Activated T-helper 1 cell treated with anti-CD3 and anti-CD28 coated beads, Interleukin-2, amount 50 U/mL, for 16 hours (primary cell): ENCODE measurements around the gene JADE2.
"Not testable (repeated sequence)": the region's sequence is repeated elsewhere in the genome, so short reads cannot be mapped to it uniquely, and the experiment has no call there.

Experiments used
- DNase-seq, 2 donors: peaks; one replicate each; pipeline ENCODE4 v3.0.0-alpha.2; 2020; ENCODE audit warnings: low read depth in 1 of 2, low spot score in 1 of 2

The JADE2 gene

GRCh38 chr5:134550271-134551214, 25.1 kb downstream of the JADE2 start:
- no peak for DNase-seq

GRCh38 chr5:134551901-134552300, 26.4 kb downstream of the JADE2 start:
- no peak for DNase-seq

DNA sequence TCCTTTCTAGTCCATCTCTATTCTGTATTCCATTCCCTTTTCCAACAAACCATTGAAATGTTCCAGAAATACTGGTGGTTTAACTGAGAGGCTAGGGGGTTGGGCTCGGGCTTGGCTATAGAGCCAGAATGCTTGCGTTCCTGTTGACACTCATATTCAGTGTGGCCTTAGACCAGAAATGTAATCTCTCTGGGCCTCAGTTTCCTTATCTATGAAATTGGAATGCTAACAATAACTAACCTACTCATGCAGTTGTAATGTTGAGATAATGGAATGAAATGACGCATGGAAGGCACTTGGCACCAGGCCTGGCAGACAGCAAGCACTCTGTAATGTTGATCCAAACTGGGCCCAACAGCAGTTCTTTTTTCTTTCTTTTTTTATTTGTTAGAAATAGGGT, 26.8 kb downstream of the JADE2 start:
- DNase-seq: no peak

DNA sequence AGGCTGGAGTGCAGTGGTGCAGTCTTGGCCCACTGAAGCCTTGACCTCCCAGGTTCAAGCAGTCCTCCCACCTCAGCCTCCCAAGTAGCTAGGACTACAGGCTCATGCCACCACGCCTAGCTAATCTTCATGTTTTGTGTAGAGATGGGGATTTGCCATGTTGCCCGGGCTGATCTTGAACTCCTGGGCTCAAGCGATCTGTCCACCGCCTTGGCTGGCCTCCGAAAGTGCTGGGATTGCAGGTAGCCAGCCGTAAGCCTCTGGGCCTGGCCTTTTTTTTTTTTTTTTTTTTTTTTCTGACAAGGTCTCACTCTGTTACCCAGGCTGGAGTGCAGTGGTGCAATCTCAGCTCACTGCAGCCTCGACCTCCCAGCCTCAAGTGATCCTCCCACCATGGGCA, 27.2 kb downstream of the JADE2 start:
- not testable (repeated sequence) for DNase-seq

- DNase-seq: no peak
These were observed 28.4 kb downstream of the JADE2 start for GRCh38 chr5:134553821-134554267.

DNA sequence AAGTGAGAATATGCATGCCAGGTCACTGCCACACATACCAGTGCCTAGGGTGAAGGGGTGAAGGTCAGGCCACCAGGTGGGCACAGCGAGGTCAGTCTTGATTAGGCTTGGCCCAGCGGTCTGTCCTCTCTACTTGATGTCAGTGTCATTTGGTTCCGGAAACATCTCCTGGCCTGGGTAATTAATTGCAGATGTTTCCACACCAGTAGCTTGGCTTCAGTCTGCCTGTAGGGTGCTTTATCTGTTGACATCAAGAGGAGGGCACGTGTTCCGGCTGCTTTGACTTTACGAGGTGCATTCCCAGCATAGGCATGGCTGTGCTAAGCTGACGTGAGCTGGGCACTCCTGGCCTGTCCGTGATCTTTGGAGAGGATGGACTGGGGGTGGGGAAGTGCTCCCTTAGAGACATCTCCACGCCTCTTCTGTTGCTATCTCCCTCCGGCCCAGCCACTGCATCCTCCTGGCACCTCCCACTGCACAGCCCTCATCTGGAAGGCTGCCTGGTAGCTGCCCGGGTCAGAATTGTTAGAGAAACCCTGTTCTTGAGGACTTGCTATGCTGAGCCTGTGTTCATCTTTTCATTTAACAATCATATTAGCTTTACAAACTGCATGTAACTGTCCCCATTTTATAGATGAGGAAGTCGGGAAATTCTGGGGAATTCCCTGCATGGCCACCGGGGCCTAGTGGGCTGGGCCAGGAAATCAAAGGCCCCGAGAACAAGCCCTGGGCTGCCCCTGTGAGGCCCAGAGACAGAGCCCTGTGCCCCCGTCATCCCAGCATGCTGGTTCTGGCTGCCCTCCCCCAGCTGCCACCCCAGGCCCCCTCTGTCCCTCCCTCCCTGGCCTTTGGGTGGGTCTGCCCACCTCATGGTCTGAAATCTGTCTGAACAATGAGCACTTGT, 29.1 kb downstream of the JADE2 start:
- peak; percentile 15 to 32 for DNase-seq

DNA sequence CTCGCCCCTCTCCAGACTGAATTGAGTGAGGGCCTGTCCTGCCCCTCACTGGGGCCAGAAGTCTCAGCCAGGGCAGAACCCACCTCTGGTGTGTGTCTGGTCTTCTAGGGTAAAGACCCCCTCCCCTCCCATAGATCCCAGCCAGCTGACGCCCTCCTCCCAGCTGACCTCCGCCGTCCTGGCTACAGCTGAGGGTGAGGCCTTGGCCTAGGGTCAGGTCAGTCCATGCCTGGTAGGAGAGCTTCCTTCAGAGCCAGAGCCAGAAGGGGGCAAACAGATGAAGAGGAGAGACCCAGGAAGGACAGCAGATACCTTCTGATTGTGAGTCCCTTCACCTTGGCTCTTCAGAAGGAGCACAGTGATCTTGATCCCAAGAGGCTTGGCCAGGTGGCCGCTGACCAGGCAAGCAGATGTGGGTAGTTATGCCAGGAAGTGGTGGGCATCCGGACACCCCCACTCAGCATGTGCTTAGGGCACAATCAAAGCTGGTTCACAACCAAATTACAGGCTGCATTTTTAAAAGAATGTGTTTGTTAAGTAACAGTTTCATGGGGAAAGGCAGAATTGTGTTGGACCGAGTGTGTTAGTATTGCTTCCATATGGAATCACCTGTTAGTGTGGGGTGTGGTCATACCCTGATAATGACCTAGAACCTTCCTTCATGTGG, 29.9 kb downstream of the JADE2 start:
- no peak for DNase-seq

GRCh38 chr5:134555890-134556311, 30.4 kb downstream of the JADE2 start:
- DNase-seq: peak; percentile 46 to 67

GRCh38 chr5:134556588-134556987, 31.1 kb downstream of the JADE2 start:
- DNase-seq: not testable (repeated sequence)

DNA sequence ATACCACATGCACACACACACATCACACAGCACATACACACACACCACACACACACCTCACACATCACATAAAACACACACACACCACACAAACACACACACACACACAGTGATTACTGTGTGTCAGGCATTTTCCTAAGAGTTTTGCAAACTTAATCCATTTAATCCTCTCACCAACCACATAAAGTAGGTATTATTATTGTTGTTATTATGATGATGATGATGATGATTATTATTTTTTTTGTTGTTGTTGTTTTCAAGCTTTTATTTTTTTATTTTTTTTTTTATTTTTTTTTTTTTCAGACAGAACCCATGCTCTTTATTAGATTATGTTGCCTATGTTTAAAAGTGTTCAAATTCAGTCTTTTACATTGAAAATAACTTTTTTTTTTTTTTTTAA, 31.5 kb downstream of the JADE2 start:
- DNase-seq: no peak

- DNase-seq: no peak
These were observed 34.2 kb downstream of the JADE2 start for GRCh38 chr5:134559672-134560071.

- no peak for DNase-seq
These were observed 35.2 kb downstream of the JADE2 start for GRCh38 chr5:134560698-134561097.

- DNase-seq: no peak
These were observed 36.4 kb downstream of the JADE2 start for GRCh38 chr5:134561871-134562296.

DNA sequence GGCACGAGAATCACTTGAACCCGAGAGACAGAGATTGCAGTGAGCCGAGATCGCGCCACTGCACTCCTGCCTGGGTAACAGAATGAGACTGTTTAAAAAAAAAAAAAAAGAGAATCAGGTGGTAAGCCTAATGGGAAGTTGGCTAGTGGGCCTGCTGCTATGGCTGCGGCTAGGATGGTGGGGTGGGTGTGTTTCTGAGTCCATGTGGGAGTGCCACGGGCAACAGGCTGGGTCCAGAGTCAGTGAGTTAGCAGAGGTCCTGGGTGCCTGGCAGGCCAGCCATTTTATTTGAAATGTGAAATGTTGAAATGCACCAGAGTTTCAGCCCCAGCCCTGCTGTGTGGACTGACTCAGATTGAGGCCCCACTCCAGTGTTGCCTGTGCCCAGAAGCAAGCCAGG, 37.8 kb downstream of the JADE2 start:
- DNase-seq: no peak

DNA sequence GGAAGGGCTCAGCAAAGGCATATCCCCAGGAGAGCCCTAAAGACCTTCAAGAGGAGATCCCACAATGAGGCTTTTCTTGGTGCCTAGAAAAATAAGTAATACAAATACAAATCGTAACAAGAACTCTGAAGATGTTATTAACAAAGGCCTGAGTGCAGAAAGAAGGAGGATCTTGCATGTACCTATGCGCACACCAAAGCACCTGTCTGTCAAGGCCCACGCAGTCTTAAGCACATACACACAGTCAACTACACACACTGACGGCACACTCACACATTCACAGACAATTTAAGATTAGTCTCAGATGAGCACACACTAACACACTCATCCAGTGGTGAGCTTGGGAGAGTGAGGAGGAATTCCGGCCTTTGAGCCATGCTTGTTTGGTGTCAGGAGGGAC, 38.5 kb downstream of the JADE2 start:
- no peak for DNase-seq

DNA sequence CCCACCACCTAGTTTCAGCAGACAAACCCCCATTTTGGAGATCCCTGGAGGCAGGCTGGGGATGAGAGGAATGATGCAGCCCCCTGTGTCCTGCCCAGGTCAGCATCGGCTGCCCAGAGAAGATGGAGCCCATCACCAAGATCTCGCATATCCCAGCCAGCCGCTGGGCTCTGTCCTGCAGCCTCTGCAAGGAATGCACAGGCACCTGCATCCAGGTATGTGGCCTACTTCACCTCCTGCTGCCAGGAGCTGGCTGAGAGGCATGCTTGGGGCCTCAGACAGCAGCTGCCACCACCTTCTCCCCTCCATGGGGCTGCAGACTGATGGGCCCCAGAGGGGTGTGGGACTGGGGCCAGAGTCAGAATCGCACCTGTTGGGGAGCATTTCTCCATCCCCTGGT, 38.9 kb downstream of the JADE2 start:
- DNase-seq: no peak

GRCh38 chr5:134565791-134566740, 40.6 kb downstream of the JADE2 start:
- no peak for DNase-seq

DNA sequence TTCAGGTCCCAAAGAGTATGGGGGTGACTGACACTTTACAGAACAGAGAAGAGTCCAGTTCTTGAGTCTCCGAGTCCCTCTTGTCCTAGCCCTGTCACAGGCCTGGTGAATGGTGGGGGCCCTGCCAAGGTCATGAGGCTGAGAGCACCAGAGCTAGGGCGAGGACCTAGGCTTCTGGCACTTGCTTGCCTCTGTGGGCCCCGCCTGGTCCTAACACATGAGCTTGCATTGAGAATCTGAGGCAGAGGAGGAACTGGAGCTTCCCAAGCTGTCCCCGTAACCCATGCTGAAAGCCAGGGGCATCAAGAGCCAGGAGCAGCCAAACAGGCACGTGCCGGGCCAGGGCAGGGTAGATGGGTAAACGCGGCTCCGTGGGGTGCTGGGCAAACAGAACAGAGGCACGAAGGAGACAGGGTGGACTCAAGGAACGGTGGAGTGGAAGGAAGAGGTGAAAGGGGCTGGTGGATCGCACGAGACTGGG, 41.3 kb downstream of the JADE2 start:
- no peak for DNase-seq

DNA sequence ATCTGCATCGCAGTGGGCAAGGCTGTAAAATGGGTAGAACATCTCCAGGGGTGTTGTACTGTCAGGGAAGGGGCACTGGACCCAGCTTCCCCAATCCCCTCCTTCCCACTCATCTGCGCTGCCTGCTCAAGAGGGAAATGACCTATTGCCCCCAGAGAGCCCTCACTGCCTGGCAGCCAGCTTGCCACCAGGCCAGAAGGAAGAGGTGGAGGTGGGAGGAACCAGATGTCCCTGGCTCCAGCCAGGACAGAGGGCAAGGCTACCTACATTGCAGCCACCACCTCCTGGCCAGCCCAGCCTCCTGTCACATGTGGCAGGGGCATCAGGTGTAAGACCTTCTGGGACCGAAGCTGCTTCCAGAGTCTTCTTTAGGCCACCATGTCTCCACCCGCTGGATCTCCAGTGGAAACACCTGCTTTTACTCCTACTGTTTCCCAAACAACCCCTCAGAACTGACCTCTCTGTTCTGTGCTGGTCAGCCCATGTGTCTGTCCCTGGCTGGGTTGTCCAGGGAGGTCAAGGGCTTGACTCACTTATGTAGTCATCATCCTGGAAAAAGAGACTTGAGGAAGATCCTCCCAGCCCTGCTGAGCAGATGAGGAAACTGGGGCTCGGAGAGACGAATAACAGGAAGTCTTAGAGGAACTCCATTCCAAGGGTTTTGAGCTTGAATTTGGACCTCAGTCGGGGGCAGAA, 42.3 kb downstream of the JADE2 start:
- no peak for DNase-seq
